DMS53 treated with DMSO at 0.1 percent for 48 hours (cell line): ENCODE results near the gene DENND1A.

Experiments used
- DNase-seq: peaks from one replicate; lab custom pipeline; 2025; ENCODE audit not compliant: unreplicated experiment; lab: John Stamatoyannopoulos, UW

Gene DENND1A

GRCh38 chr9:123382653-123383511 is 547.0 kb downstream of the DENND1A start:
- no peak for DNase-seq

GRCh38 chr9:123380852-123381705 is 548.8 kb downstream of the DENND1A start:
- no peak for DNase-seq

- DNase-seq: no peak
Measured at GRCh38 chr9:123378956-123379660, 550.8 kb downstream of the DENND1A start.

GRCh38 chr9:123378025-123378424 is 551.9 kb downstream of the DENND1A start:
- no peak for DNase-seq

- DNase-seq: no peak
Measured at GRCh38 chr9:123377211-123377971, 552.5 kb downstream of the DENND1A start.

GRCh38 chr9:123376218-123377071 is 553.5 kb downstream of the DENND1A start:
- no peak for DNase-seq

GRCh38 chr9:123375469-123376132 is 554.3 kb downstream of the DENND1A start:
- DNase-seq: no peak

- DNase-seq: no peak
Measured at GRCh38 chr9:123373946-123374345, 556.0 kb downstream of the DENND1A start.

- DNase-seq: no peak
Measured at GRCh38 chr9:123373447-123373923, 556.4 kb downstream of the DENND1A start.

GRCh38 chr9:123372766-123373446 is 557.0 kb downstream of the DENND1A start:
- no peak for DNase-seq

GRCh38 chr9:123371805-123372590 is 557.9 kb downstream of the DENND1A start:
- no peak for DNase-seq

- no peak for DNase-seq
Measured at GRCh38 chr9:123371228-123371584, 558.7 kb downstream of the DENND1A start.

- no peak for DNase-seq
Measured at GRCh38 chr9:123370526-123371227, 559.2 kb downstream of the DENND1A start.

GRCh38 chr9:123370108-123370507 is 559.8 kb downstream of the DENND1A start:
- DNase-seq: no peak

- no peak for DNase-seq
Measured at GRCh38 chr9:123369296-123369695, 560.6 kb downstream of the DENND1A start.

GRCh38 chr9:123368536-123369153 is 561.3 kb downstream of the DENND1A start:
- no peak for DNase-seq

GRCh38 chr9:123368023-123368422 is 561.9 kb downstream of the DENND1A start:
- no peak for DNase-seq
